Esophagus squamous epithelium (tissue), 5 donors: Measurements from ENCODE around the gene GNAI2. TPM values are rescaled to one million over a fixed set of nuclear protein-coding genes. Genes with fewer than 3 reads are reported as not detected.

Experiments
- DNase-seq: peaks from one replicate; lab custom pipeline; 2025; lab: John Stamatoyannopoulos, UW
- H3K27ac ChIP-seq, 4 donors: fragments of 200-600 bp; sonication (generic); one replicate each; pipeline ENCODE4 v1.5.1; 2016 to 2019; ENCODE audit warnings: mild to moderate bottlenecking in 1 of 4
- H3K27me3 ChIP-seq, 4 donors: fragments of 200-600 bp; sonication (generic); 1 replicate in 3 of 4; 2 replicates in 1 of 4; pipeline versions ENCODE4 v1.5.1 to v1.6.0; 2017 to 2021; ENCODE audit warnings: antibody characterized with exemption in 1 of 4
- H3K36me3 ChIP-seq, 3 donors: fragments of 200-600 bp; sonication (generic); one replicate each; pipeline ENCODE4 v1.5.1; 2016 to 2019
- H3K4me1 ChIP-seq, 3 donors: fragments of 200-600 bp; sonication (generic); one replicate each; pipeline ENCODE4 v1.5.1; 2017 to 2019
- H3K4me3 ChIP-seq, 4 donors: fragments of 200-600 bp; sonication (generic); 1 replicate in 3 of 4; 2 replicates in 1 of 4; pipeline ENCODE4 v1.5.1; 2016 to 2019; ENCODE audit warnings: mild to moderate bottlenecking in 2 of 4, moderate library complexity in 1 of 4
- H3K9me3 ChIP-seq, 3 donors: fragments of 200-600 bp; sonication (generic); one replicate each; pipeline ENCODE4 v1.5.1; 2016 to 2019
- CTCF ChIP-seq, 6 experiments: fragments of 450-650 bp in 4 of 6; fragments of 200-600 bp in 2 of 6; sonication (generic) in 2 of 6; IDR thresholded peaks; one replicate each; pipeline ENCODE4 v1.5.1; 2016 to 2019; ENCODE audit warnings: antibody characterized with exemption in 6 of 6, mild to moderate bottlenecking in 4 of 6, moderate library complexity in 4 of 6
- POLR2A ChIP-seq, 4 donors: fragments of 450-650 bp; IDR thresholded peaks; one replicate each; pipeline ENCODE4 v1.6.1; 2017; ENCODE audit warnings: antibody characterized with exemption in 4 of 4, mild to moderate bottlenecking in 4 of 4, moderate library complexity in 3 of 4
- WGBS, 2 donors: methylation state at CpG; one replicate each; pipeline ENCODE4 v1.1.5; 2018; 5-methylcytosine and 5-hydroxymethylcytosine counted together
- intact Hi-C: fragments of 100-400 bp; cut with DNase I; formaldehyde crosslinking; loops from one replicate; pipeline ENCODE4 v1.15.0; 2022
- total RNA-seq, 4 donors: library from RNA; depleted of rRNA; stranded (reverse); fragments of >200 nt; gene quantifications; one replicate each; pipeline ENCODE4 v1.1.0, GENCODE V29; 2016
- donor health status: DM: yes; HTN: yes; CAD: no.

The GNAI2 gene
- total RNA-seq: 100 to 1,000 TPM in 2 of 4 donors, 10 to 100 TPM in 2; 39.8 to 122 (median 76.5) TPM

GRCh38 chr3:50235716-50236483 lies at the start of gene GNAI2:
GNAI2 (plus strand) TSS chr3:50236204; CDS start chr3:50236336, 132 bp downstream.
- DNase-seq: peak; percentile 100
- peak in 3 of 6 experiments; percentile 13 to 29 (median 26) for TF ChIP-seq CTCF (IDR thresholded peaks at IDR 0.05)
- TF ChIP-seq POLR2A (IDR thresholded peaks at IDR 0.05): peak in 3 of 4 donors; percentile 89 to 97 (median 96)
- Histone ChIP-seq H3K9me3 (no peaks in the 10 kb centered on the region), H3K36me3 (no peaks in the 10 kb centered on the region), H3K4me3 (peak within 1 kb of the TSS; percentile 74 to 96 (median 88)), H3K27ac (peak within 1 kb of the TSS; percentile 94 to 98 (median 96)), H3K27me3 (no peaks in the 10 kb centered on the region), H3K4me1 (peaks cover 34 to 61% (median 36%) of the 10 kb centered on the region in 3 donors)
- 0 to 2% methylated on average over 13 to 24 of the region's 75 CpGs for WGBS, 2 donors
- intact Hi-C loops: no loop called here

- peaks cover 9 to 66% (median 26%) of the 10 kb centered on the region in 3 donors for H3K36me3 ChIP-seq
These were observed 48.3 kb upstream of the GNAI2 start for GRCh38 chr3:50187750-50188149.

GRCh38 chr3:50189274-50189673 lies 46.7 kb upstream of the GNAI2 start:
- peaks cover 9 to 51% (median 26%) of the 10 kb centered on the region in 3 donors for H3K36me3 ChIP-seq
- H3K27ac ChIP-seq: peak overlapping the region in 3 of 4 donors; percentile 11 to 27 (median 15)
- 0 to 60% methylated on average over 1 of the region's 5 CpGs for WGBS, 2 donors
- intact Hi-C loops: loop anchor here (2.0 kb wide), 1 partner anchor 68 kb away; no protein-coding TSS in a partner anchor
- no peak for DNase-seq
- no peak overlapping the region for H3K4me3 ChIP-seq
- H3K9me3 ChIP-seq: no peaks in the 10 kb centered on the region
- peaks cover 11 to 64% (median 18%) of the 10 kb centered on the region in 3 donors for H3K4me1 ChIP-seq
- TF ChIP-seq CTCF (IDR thresholded peaks at IDR 0.05) (peak in 5 of 6 experiments; percentile 64 to 85 (median 82)), POLR2A (IDR thresholded peaks at IDR 0.05) (no peak)
- H3K27me3 ChIP-seq: peaks cover 0 to 24% (median 10%) of the 10 kb centered on the region in 4 donors

More at GRCh38 chr3:50187750-50188149, 48.3 kb upstream of the GNAI2 start:
- intact Hi-C loops: loop anchor here (2.0 kb wide), 1 partner anchor 67 kb away; no protein-coding TSS in a partner anchor
- no peak for TF ChIP-seq POLR2A (IDR thresholded peaks at IDR 0.05)
- no peak for TF ChIP-seq CTCF (IDR thresholded peaks at IDR 0.05)
- peaks cover 0 to 8% (median 0%) of the 10 kb centered on the region in 4 donors for H3K27me3 ChIP-seq
- no peaks in the 10 kb centered on the region for H3K9me3 ChIP-seq
- H3K4me1 ChIP-seq: peaks cover 13 to 64% (median 18%) of the 10 kb centered on the region in 3 donors
- WGBS, 2 donors: 79 to 88% methylated on average over 8 to 9 of the region's 19 CpGs
- H3K4me3 ChIP-seq: no peak overlapping the region
- DNase-seq: no peak
- H3K27ac ChIP-seq: no peak overlapping the region

- H3K27ac ChIP-seq: peak overlapping the region in 1 of 4 donors; percentile 17
- H3K4me1 ChIP-seq: peaks cover 17 to 64% (median 22%) of the 10 kb centered on the region in 3 donors
- DNase-seq: no peak
- H3K4me3 ChIP-seq: no peak overlapping the region
- H3K36me3 ChIP-seq: peaks cover 9 to 44% (median 21%) of the 10 kb centered on the region in 3 donors
- peaks cover 0 to 31% (median 11%) of the 10 kb centered on the region in 4 donors for H3K27me3 ChIP-seq
- H3K9me3 ChIP-seq: no peaks in the 10 kb centered on the region
- 40 to 51% methylated on average over 4 to 7 of the region's 7 CpGs for WGBS, 2 donors
- intact Hi-C loops: loop anchor here (2.0 to 5.0 kb wide), 2 partner anchors 69 to 82 kb away; no protein-coding TSS in a partner anchor
- no peak for TF ChIP-seq CTCF (IDR thresholded peaks at IDR 0.05)
- no peak for TF ChIP-seq POLR2A (IDR thresholded peaks at IDR 0.05)
These were observed 46.0 kb upstream of the GNAI2 start for GRCh38 chr3:50189989-50190388.
